ENCODE measurements around the gene FXR2.

Gene FXR2

DNA sequence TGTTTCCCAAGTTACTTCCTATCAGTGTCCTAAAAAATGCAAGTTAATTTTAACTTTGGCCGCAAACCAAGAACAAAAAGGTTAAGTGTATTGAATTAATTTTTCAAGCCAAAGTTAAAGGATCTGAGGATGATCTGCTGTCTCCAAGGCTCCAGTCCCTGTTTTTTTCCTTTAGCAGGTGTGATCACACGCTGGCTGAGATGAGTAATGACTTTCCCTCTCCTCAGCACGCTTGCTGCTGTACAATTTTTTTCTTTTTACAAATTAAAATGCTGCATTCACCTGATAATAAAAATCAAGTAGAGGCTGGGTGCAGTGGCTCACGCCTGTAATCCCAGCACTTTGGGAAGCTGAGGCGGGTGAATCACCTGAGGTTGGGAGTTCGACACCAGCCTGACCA is 69.8 kb downstream of the FXR2 start:
- DNase-seq = no peak

All from NCI-H1436 treated with DMSO at 0.1 percent for 48 hours (cell line).